CD4-positive, alpha-beta T cell treated with Interleukin-21 for 1 hour (primary cell): ENCODE results near the gene HOXA1.
"Not testable (repeated sequence)": the region's sequence is repeated elsewhere in the genome, so short reads cannot be mapped to it uniquely, and the experiment has no call there.

Source experiments
- DNase-seq: peaks from one replicate; pipeline ENCODE4 v3.0.0-alpha.2; 2020

The HOXA1 gene

DNA sequence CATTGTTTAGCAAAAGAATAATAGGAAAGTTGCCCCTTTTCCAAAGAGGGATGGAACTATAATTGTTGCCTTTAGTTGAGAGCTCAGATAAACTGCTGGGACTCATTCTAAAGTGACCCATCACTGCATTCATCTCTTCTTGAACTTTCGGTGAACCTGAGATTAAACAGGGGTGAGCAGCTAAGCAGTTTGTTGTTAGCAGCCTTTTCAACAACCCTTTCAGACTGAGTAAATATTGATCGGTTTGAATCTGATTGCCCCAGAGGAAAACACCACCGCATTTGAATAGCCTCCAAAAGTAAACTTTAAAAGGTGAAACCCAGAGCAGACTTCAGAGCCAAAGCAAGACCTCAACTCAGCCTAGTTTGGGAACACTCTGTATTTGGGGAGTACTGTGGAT is 4.7 kb downstream of the HOXA1 start:
- no peak for DNase-seq

DNA sequence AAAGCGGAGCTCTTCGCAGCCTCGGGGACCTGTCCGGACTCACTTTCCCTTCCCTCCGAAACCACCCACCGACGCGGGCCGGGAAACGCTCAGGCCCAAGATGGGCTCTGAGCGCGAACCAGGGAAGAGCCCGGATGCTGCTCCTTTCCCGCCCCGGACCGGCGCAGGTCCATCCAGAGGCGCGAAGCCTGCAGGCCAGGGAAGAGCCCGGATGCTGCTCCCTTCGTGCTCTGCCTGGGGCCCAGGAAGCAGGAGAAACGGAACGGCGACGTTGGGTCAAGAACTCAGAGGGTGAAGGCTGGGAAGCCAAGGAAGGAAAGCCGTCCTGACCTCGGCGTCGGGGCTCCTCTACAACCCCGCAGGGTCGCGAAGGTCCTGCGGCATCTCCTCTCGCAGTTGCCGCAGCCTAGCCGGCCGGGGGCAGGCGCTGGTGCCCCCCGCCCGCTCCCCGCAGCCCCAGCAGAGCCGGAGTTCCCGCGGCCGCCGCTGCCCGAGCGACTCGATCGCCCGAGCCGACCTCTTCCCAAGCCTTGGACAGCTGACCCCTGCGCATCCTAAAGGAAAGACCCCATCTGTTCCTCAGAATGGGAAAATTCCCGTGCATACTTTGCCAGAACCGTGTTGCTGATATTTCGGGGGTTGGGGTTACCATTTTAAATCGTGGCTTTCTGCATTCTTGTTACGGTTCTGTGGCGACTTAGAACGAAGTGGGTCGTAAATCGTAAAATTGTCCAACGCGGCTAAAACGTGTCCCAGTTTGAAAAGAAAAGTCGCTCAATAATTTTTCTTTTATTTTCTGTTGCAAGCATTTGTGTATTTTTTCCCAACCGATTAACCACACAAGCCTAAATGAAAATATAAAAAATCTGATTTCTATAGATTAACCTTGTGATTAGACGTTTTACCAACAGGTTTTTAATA is 7.5 kb downstream of the HOXA1 start:
- no peak for DNase-seq

DNA sequence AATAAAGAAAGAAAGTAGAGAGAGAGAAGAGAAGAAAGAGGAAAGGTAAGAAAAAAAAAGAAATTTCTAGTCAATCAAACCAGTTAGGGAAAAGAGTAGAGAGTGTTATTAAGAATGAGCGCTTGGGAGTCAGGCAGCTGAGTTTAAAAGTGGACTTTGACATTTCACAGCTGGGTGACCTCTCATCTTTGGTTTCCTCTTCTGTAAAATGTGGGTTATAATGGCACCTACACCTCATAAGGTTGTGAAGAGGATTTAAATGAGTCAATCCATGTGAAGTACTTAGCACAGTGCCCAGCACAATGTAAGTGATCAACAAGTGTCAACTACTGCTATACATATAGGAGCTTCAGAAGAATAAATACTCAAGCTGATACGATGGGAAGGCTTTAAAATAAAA is 12.2 kb downstream of the HOXA1 start:
- DNase-seq = no peak

DNA sequence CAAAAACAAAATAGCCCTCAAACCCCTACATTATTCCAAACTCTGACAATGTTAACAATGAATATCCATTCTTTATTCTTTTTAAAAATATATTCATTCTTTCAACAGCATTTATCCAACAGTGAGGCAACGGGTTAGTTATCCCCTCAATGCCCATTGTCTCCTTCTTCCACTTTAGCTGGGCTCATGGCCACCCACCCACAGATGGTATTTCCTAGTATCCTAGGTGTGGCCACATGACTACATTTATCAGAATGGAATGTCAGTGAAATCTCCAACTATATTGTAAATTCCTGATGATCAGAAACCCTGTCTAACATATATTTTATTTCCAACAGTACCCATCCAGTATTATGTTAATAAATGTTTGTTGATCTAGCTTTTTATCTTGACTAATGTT is 13.6 kb downstream of the HOXA1 start:
- no peak for DNase-seq

DNA sequence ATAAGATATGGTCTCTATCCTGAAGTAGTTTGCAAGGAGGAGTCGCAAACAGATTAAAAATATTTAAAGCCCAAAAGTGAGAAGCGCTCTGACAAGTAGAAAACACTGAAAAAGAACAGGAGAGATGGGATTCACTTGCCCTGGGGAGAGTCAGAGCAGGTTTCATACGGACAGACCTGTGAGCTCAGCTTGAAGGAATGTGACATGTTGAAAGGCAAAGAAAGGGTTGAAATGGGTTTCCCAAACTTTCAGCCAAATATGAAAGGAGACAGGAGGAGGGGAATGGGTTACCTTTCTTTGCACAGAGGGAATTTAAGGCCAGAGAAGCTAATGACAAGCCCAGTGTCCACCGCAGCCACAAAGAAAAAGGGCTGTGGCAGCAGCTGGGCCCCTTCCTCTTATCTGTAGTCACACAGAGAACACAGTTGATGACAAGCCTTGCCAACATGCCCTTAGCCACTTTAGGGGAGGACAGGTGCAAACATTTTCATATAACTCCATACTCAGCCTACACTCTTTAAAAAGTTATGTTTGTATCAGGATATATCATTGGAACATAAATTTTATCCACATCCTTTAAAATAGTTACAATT is 14.9 kb downstream of the HOXA1 start:
- DNase-seq = no peak

DNA sequence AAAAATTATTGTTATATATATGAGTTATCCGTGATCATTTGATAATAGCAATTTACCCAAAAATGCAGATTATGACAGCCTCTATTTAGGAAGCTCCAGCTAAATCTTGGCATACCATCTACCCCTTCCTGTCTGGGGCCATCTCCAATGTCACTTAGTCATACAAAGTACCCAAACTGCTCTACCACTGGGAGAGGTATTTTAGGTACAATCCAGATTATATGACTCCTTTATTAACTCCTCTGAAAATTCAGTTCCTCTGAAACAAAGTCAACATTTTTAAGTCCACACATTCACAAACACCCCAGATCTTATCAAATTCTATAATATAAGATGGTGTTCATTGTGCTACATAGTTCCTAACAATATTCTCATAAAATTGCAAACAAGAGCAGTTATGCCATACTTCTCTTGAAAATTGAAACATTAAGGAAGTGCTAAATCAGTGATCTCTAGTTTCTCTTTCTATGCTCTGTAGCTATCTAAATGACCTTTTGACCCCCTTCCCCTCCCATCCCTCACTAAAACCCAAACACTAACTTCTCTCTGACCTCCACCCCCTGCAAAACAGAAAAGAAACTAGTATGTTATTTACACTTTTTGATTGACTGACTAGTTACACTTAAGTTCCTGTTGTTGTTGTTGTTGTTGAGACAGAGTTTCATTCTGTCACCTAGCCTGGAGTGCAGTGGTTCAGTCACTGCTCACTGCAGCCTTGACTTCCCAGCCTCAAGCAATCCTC is 16.4 kb downstream of the HOXA1 start:
- no peak for DNase-seq

DNA sequence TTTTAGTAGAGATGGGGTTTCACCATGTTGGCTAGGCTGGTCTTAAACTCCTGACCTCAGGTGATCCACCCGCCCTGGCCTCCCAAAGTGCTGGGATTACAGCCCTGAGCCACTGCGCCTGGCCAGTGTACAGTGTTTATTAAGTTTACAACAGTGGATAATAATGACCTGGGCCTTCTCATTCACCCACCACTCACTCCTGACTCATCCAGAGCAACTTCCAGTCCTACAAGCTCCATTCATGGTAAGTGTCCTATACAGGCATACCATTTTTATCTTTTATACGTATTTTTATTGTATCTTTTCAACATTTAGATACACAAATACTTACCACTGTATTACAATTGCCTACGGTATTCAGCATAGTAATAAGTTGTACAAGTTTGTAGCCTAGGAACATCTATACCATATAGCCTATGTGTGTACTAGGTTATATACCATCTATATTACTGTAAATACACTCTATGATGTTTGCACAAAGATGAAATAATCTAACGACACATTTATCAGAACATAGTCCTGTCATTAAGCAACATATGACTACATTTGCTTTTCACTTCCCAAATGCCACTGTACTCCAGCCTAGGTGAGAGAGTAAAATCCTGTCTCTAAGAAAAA is 17.1 kb downstream of the HOXA1 start:
- no peak for DNase-seq

DNA sequence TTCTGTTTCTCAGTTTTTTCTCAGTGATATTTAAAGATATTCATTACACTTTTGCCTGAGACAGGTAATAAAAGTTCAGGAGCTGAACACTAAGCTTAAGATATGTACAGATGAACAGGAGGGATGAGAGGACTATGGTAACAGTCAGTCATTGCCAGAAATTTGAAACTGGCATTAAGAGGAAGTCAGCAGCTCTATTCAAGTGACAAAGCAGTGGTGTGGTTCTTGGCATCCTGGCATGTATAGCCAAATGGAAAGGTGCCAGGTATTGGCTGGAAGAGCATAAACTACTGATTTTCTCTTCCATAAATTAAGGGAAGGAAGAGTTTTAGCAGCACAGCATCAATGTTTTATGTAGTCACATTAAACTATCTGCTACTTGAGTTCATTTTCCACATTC is 22.7 kb downstream of the HOXA1 start:
- no peak for DNase-seq

DNA sequence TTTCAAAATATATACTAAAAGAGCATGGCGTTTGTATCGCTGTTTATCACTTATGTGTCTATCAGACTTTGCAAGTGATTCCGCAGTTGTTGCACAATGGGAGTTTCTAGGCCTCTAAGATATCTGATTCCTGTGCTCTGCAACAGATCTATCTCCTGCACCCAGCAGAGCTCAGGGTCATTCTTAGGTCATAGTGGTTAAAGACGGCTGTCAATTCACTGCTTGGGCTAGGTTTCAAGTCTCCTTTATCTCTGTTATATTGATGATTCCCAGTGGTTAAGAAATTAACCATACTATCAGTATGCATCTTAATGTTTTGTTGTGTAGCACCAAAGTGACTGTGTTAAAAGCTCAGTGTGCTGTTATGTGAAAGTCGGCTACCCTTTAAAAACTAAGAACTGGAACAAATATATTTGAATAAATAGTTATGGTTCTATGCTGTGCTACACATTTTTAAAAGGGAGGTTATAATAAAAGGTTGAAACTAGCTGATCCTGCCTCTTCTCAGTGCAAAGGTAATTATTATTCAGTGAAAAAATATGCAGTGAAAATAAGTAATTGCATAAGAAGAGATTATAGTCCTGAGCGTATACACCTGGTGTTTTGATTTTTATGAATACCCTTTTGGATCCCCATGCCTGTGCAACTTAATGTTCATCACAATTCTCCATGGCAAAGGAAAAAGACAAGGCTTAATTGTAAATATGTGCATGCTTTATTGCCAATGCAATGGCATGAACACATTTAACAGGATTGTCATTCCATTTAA is 24.0 kb downstream of the HOXA1 start:
- DNase-seq = no peak

DNA sequence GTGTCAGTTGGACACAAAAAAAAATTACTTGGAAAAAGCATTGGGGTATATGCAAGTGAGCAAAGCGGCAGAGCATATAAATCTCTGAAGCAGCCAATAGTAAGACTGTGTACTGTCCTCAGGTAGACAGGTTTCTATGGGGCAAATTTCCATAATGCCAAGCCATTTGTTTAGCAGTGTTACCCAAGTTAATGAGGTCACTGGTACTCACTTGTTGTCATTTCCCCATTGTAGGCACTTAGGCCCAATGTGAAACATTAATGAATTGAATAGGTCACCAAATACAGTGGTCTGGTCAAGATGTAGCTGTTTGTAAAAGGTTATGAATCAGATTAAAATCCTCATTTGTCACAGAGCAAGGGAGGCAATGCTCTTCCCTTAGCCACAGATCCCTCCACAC is 27.5 kb downstream of the HOXA1 start:
- no peak for DNase-seq

DNA sequence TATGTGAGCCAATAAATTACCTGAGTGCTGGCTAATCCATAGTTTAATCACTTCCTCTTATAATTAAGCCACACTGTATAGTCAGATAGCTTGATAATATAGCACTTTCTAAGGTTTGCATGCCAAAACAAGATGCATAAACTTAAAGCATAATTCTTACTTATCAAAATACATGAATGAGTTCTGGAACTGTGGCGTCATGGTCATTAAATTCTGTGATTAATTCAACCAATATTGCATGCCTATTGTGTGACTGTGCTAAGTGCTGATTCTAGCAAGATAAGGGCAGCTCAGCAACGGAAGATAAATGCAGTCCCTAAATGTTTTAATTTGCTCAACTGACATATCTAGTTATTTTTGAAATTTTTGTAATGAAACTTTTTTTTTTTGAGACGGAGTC is 29.7 kb downstream of the HOXA1 start:
- no peak for DNase-seq

DNA sequence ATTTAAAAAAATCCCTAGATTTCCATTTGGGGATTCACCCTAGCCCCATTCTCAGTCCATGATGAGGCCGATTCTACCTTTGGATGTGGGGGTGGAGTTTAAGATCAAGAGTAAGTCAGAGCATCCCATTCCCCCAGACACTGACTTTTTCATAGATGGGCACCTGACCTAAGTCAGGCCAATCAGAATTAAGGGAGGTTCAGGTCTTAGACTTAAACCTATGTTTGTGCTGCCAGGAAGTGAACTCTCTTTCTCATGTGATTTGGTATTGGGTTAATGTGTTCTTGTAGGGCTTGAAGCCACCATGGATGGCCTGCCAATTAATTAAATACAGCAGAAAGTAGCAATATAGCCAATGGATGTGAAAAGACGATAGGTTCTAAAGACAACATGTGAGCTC is 30.1 kb downstream of the HOXA1 start:
- no peak for DNase-seq

DNA sequence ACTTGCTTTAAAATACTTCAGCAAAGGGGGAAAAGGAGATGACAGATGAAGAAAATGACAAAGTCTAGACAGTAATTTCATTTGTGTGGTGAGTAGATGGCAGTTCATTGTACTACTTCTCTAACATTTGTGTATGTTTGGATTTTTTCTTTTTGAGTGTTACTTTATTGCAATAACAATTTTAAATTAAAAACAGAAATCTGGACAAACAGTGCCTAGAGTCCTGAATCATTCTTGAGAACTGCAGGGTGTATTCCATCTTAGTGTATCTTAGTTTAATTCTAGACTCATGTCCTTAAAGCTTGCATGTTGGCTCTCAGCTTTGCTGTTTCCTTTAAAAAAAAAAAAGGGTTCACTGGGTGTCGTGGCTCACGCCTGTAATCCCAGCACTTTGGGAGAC is 31.1 kb downstream of the HOXA1 start:
- DNase-seq = no peak

DNA sequence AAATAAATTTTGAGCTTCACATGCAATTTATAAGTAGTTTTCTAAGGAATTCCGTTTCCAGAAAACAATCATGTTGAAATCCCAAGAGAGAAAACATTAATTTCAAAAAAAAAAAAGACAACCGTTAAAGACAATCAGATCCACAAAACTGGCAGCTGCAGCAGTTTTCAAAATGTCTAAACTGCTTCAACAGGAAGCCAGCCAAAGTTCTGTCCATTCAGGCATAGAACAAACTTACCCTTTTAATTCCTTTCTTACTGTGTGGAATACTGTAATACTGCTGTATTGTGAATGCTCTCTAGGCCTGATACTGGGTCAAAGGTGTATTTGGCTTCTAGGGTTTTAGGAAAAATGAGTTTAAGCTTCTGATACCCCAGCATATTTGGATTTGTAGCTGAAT is 31.6 kb downstream of the HOXA1 start:
- no peak for DNase-seq

DNA sequence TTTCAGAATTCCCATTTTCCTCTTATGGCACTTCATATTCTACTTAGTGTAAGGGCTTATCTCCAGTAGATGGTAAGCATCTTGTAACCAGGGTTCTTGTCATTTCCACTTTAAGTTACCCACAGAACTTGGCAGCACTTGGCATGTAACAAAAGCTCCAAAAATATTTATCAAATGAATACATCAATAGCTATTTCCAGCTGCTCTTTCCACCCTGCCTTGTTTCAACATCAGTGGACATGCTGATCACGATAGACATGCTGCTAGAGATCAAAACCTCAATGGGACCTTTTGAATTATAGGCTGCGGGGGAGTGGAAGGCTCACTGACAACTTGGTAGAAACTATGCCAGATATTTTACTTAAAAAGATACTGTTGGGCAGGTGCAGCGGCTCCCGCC is 32.9 kb downstream of the HOXA1 start:
- DNase-seq = no peak

DNA sequence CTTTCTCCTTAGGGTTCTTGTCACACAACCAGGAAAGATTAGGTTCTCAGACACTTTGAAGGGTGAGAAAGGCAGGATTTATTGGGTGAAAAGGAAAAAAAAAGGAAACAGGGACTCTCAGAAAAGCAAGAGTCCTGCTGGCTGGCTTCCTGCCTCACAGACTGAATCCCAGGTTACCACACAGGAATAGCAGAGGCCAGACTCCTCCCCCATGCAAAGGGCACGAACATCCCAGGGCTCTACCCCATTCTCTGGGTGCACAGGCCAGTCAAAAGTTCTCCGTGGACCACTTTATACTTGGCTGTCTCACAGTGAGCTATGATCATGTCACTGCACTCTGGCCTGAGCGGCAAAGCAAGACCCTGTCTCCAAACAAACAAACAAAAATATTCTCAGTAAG is 42.6 kb downstream of the HOXA1 start:
- no peak for DNase-seq

DNA sequence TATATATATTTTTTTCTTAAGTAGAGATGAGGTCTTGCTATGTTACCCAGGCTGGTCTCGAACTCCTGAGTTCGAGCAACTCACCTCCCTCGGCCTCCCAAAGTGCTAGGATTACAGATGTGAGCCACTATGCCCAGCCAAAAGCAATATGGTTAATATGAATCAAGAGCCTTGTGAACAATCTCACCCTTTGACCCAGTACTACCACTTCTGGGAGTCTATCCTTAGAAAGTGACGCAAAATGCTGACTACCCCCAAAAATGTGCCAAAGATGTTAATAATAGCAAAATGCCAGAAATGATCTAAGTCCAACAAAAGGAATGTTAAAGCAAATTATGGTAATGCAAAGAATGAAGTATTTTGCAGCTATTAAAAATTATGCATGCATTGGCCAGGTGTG is 44.3 kb downstream of the HOXA1 start:
- DNase-seq = no peak

DNA sequence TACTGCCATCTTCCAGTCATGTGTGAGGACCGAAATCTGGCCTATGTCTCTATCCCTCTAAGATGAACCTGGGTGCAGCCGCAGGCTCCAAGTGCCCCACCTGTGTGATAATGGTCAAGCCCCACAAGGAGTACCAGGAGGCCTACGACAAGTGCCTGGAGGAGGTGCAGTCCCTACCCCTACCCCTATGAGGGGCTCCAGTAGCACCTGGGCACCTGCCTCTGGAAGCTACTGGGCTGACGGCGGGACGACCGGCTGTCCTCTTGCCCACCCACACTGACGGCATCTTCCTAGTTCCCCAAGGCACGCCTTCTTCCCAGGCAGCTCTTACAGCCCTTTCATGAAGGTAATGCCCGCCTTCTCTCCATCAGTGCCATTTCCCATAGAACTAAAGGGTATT is 47.4 kb downstream of the HOXA1 start:
- DNase-seq = no peak

DNA sequence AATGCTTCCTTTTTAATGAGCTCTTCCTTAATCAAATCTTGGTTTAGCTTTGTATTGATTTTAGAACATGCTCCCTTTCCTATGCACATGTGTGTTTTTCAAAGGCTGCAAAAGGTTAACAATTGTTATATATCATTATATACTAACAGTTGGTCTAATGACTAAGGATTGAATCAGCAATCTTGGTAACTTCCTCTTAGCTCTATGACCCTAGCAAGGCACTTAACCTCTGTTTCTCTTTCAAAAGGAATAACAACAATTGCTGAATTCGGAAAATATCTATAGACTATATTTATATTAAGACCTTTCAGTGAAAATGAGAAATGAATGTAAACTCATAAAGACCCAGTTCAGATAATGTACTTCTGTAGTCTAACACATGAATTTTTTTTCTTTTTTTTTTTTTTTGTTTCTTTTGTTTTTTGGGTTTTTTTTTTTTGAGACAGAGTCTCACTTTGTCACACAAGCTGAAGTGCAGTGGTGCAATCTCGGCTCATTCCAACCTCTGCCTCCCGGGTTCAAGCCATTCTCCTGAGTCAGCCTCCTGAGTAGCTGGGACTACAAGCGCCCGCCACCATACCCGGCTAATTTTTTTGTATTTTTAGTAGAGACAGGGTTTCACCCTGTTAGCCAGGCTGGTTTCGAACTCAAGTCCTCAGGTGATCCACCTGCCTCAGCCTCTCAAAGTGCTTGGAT is 48.8 kb downstream of the HOXA1 start:
- DNase-seq = no peak

DNA sequence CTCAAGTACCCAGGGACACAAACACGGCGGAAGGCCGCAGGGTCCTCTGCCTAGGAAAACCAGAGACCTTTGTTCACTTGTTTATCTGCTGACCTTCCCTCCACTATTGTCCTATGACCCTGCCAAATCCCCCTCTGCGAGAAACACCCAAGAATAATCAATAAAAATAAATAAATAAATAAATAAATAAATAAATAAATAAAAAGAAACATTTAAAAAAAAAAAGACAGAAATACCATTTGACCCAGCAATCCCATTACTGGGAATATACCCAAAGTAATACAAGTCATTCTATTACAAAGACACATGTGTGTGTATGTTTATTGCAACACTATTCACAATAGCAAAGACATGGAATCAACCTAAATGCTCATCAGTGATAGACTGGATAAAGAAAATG is 49.8 kb downstream of the HOXA1 start:
- DNase-seq = not testable (repeated sequence)

DNA sequence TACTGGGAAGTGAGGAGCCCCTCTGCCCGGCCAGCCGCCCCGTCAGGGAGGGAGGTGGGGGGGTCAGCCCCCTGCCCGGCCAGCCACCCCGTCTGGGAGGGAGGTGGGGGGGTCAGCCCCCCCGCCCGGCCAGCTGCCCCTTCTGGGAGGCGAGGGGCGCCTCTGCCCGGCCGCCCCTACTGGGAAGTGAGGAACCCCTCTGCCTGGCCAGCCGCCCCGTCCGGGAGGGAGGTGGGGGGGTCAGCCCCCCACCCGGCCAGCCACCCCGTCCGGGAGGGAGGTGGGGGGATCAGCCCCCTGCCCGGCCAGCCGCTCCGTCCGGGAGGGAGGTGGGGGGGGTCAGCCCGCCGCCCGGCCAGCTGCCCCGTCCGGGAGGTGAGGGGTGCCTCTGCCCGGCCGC is 50.7 kb downstream of the HOXA1 start:
- DNase-seq = not testable (repeated sequence)
